ENCODE data around the gene REEP6. TPM values are rescaled to one million over a fixed set of nuclear protein-coding genes. Genes with fewer than 3 reads are reported as not detected.

REEP6 gene
- polyA plus RNA-seq, 1 of the 3 experiments (the other 2 are of a cell fraction): 9.1 TPM

- Histone ChIP-seq H3K4me1 (ENCODE audit: control insufficient read depth in 1 of 2, insufficient read depth in 2 of 2, low read depth in 1 of 2, low read length in 1 of 2) (peaks cover 0 to 14% of the 10 kb centered on the region in 2 experiments; a peak in 1 of 4 replicates), H3K27ac (ENCODE audit: low read depth in 2 of 2, low read length in 1 of 2) (no peak overlapping the region; a peak in 1 of 4 replicates), H3K9me2 (no peaks in the 10 kb centered on the region), H3K27me3 (ENCODE audit: insufficient read depth) (no peaks in the 10 kb centered on the region), H3K4me2 (no peak overlapping the region), H3K79me2 (ENCODE audit: insufficient read depth) (peaks cover 8% of the 10 kb centered on the region; the same call in 1 of the 2 replicates), H3K9me3 (no peaks in the 10 kb centered on the region), H2AFZ (ENCODE audit: low read depth) (no peak overlapping the region), H3K9ac (no peak overlapping the region), H3K4me3 (ENCODE audit: low read depth in 2 of 2, low read length in 1 of 2) (no peak overlapping the region), H3K36me3 (replicated peaks in 1 of 2; ENCODE audit: control insufficient read depth in 1 of 2, insufficient read depth in 2 of 2, low read length in 1 of 2) (peaks cover 0 to 22% of the 10 kb centered on the region in 2 experiments), H4K20me1 (ENCODE audit: insufficient read depth) (peaks cover 23% of the 10 kb centered on the region), H3F3A (replicated peaks; ENCODE audit: insufficient read depth) (no peaks in the 10 kb centered on the region)
- WGBS (ENCODE audit: low lambda C conversion rate): 94% methylated on average over 51 of the region's 117 CpGs
- ChIA-PET POLR2A (no interaction called here), CTCF (interaction anchor here (2.7 kb wide), 1 partner anchor 24 kb away, joined by 11 read pairs; no protein-coding TSS in a partner anchor)
- no peak for DNase-seq
- TF ChIP-seq SIN3A (IDR thresholded peaks at IDR 0.05; ENCODE audit: borderline replicate concordance, low read depth, low read length): no peak
- no peak for TF ChIP-seq ZBTB33 (IDR thresholded peaks at IDR 0.05; ENCODE audit: borderline replicate concordance, low read depth)
- no peak for TF ChIP-seq MEF2A (IDR thresholded peaks at IDR 0.05; ENCODE audit: borderline replicate concordance, low read depth)
- TF ChIP-seq MAX (IDR thresholded peaks at IDR 0.05; ENCODE audit: low read depth): no peak
- no peak for TF ChIP-seq TEAD4 (IDR thresholded peaks at IDR 0.05; ENCODE audit: borderline replicate concordance, insufficient read depth)
- TF ChIP-seq RAD21 (IDR thresholded peaks at IDR 0.05; ENCODE audit: low read length): no peak
These were observed 21.5 kb upstream of the REEP6 start for GRCh38 chr19:1469255-1470054.

DNA sequence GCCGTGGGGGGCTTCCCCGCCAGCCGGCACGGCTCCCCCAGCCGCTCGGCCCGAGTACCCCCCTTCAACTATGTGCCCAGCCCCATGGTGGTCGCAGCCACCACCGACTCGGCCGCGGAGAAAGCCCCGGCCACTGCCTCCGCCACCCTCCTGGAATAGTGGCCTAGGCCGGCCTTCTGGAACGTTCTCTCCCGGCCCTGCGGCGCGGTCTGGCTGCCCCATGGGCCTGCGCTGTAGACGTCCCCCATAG lies 21.0 kb upstream of the REEP6 start:
- ChIA-PET CTCF (no interaction called here), POLR2A (no interaction called here)
- H3K27me3 ChIP-seq (ENCODE audit: insufficient read depth): no peaks in the 10 kb centered on the region
- H3K27ac ChIP-seq (ENCODE audit: low read depth in 2 of 2, low read length in 1 of 2): no peak overlapping the region; a peak in 1 of 4 replicates
- H3K4me2 ChIP-seq: no peak overlapping the region
- no peaks in the 10 kb centered on the region for H3F3A ChIP-seq (replicated peaks; ENCODE audit: insufficient read depth)
- 60% methylated on average over 1 of the region's 22 CpGs for WGBS (ENCODE audit: low lambda C conversion rate)
- H3K9me3 ChIP-seq: no peaks in the 10 kb centered on the region
- no peaks in the 10 kb centered on the region for H3K9me2 ChIP-seq
- H3K36me3 ChIP-seq (replicated peaks in 1 of 2; ENCODE audit: control insufficient read depth in 1 of 2, insufficient read depth in 2 of 2, low read length in 1 of 2): peaks cover 0 to 28% of the 10 kb centered on the region in 2 experiments
- no peak overlapping the region for H3K4me3 ChIP-seq (ENCODE audit: low read depth in 2 of 2, low read length in 1 of 2)
- no peak overlapping the region for H2AFZ ChIP-seq (ENCODE audit: low read depth)
- H3K79me2 ChIP-seq (ENCODE audit: insufficient read depth): peaks cover 11% of the 10 kb centered on the region; the same call in 1 of the 2 replicates
- peaks cover 0 to 14% of the 10 kb centered on the region in 2 experiments; a peak in 1 of 4 replicates for H3K4me1 ChIP-seq (ENCODE audit: control insufficient read depth in 1 of 2, insufficient read depth in 2 of 2, low read depth in 1 of 2, low read length in 1 of 2)
- TF ChIP-seq SIN3A (IDR thresholded peaks at IDR 0.05; ENCODE audit: borderline replicate concordance, low read depth, low read length): no peak
- TF ChIP-seq RXRA (IDR thresholded peaks at IDR 0.05; ENCODE audit: borderline replicate concordance, low read depth): no peak
- TF ChIP-seq GABPA (IDR thresholded peaks at IDR 0.05; ENCODE audit: low read depth): no peak
- no peak for TF ChIP-seq MEF2A (IDR thresholded peaks at IDR 0.05; ENCODE audit: borderline replicate concordance, low read depth)
- no peak for TF ChIP-seq USF2 (IDR thresholded peaks at IDR 0.05; ENCODE audit: borderline replicate concordance, low read depth, low read length)
- TF ChIP-seq MAX (IDR thresholded peaks at IDR 0.05; ENCODE audit: low read depth): no peak
- no peak for TF ChIP-seq TAF1 (IDR thresholded peaks at IDR 0.05; ENCODE audit: borderline replicate concordance, low read depth, low read length)
- TF ChIP-seq RAD21 (IDR thresholded peaks at IDR 0.05; ENCODE audit: low read length): no peak
- no peak for TF ChIP-seq FOXJ3 (CRISPR knock-in tag; IDR thresholded peaks at IDR 0.05)
- no peak for TF ChIP-seq JUND (IDR thresholded peaks at IDR 0.05)
- TF ChIP-seq RFX5 (IDR thresholded peaks at IDR 0.05; ENCODE audit: low read length): no peak
- no peak overlapping the region for H3K9ac ChIP-seq
- no peak for DNase-seq
- H4K20me1 ChIP-seq (ENCODE audit: insufficient read depth): peaks cover 26% of the 10 kb centered on the region

All from SK-N-SH (cell line).